B cell (primary cell): ENCODE measurements around the gene CSNK1A1. TPM values are rescaled to one million over a fixed set of nuclear protein-coding genes. Genes with fewer than 3 reads are reported as not detected.

ENCODE experiments used
- ATAC-seq: fragments of 200-7000 bp; cut with Tn5 transposase; one replicate; pipeline ENCODE4 v1.10.0; 2021; ENCODE audit warnings: low read depth, mild to moderate bottlenecking, moderate number of reproducible peaks, moderate library complexity
- CTCF ChIA-PET: fragments of 350-600 bp; sonication (Branson Sonifier 250); formaldehyde crosslinking; loops from one replicate; lab custom pipeline; 2021; ENCODE audit warnings: antibody characterized with exemption, inconsistent platforms; lab: Charles Lee
- POLR2A ChIA-PET: fragments of 350-600 bp; sonication (Branson Sonifier 250); formaldehyde crosslinking; loops from one replicate; lab custom pipeline; 2021; ENCODE audit warnings: antibody characterized with exemption; lab: Charles Lee
- DNase-seq: peaks from one replicate; pipeline ENCODE4 v3.0.0; 2013
- H2AFZ ChIP-seq: 2 replicates; pipeline ENCODE4 v1.6.1; 2012; ENCODE audit warnings: mild to moderate bottlenecking, low read depth, low read length; ENCODE audit not compliant: insufficient read depth, poor library complexity, severe bottlenecking
- H3K27ac ChIP-seq, 2 donors: 1 replicate in 1 of 2; 2 replicates in 1 of 2; pipeline ENCODE4 v1.5.1; 2012 to 2013; ENCODE audit warnings: low read length in 2 of 2, mild to moderate bottlenecking in 2 of 2, moderate library complexity in 1 of 2
- H3K27me3 ChIP-seq, 4 experiments: fragments of 200-600 bp in 1 of 4; sonication (generic) in 1 of 4; replicated peaks in 1 of 4; 1 replicate in 2 of 4; 2 replicates in 2 of 4; pipeline versions ENCODE4 v1.6.1 to v1.7.0; 2013 to 2016; ENCODE audit warnings: low read length in 3 of 4, mild to moderate bottlenecking in 2 of 4, mixed read lengths in 1 of 4, moderate library complexity in 1 of 4; ENCODE audit not compliant: insufficient read depth in 4 of 4, control insufficient read depth in 3 of 4; ENCODE audit errors: control extremely low read depth in 1 of 4
- H3K36me3 ChIP-seq, 2 experiments: replicated peaks in 1 of 2; 1 replicate in 1 of 2; 2 replicates in 1 of 2; pipeline versions ENCODE4 v1.6.1 to v1.7.1; 2013; ENCODE audit warnings: low read length in 1 of 2; ENCODE audit not compliant: insufficient read depth in 2 of 2, control insufficient read depth in 1 of 2; ENCODE audit errors: control extremely low read depth in 1 of 2, extremely low read depth in 1 of 2
- H3K4me1 ChIP-seq, 2 donors: fragments of 200-600 bp in 1 of 2; sonication (generic) in 1 of 2; 1 replicate in 1 of 2; 2 replicates in 1 of 2; pipeline versions ENCODE4 v1.5.1 to v1.6.1; 2013 to 2017; ENCODE audit warnings: low read length in 2 of 2; ENCODE audit not compliant: control insufficient read depth in 2 of 2, insufficient read depth in 2 of 2
- H3K4me2 ChIP-seq: replicated peaks from 2 replicates; pipeline ENCODE3; 2012; ENCODE audit warnings: mild to moderate bottlenecking, low read depth, low read length; ENCODE audit not compliant: poor library complexity, severe bottlenecking
- H3K4me3 ChIP-seq, 5 experiments: fragments of 200-600 bp in 1 of 5; sonication (generic) in 1 of 5; 1 replicate in 3 of 5; 2 replicates in 2 of 5; pipeline versions ENCODE4 v1.5.1 to v1.7.0; 2011 to 2016; ENCODE audit warnings: low read length in 4 of 5, mild to moderate bottlenecking in 4 of 5, low read depth in 2 of 5, control low read depth in 1 of 5, moderate library complexity in 1 of 5; ENCODE audit not compliant: insufficient read depth in 1 of 5; ENCODE audit errors: control extremely low read depth in 1 of 5, extremely low read depth in 1 of 5
- H3K79me2 ChIP-seq: fragments of 200-600 bp; sonication (generic); one replicate; pipeline ENCODE4 v1.6.0; 2016; ENCODE audit warnings: low read length; ENCODE audit not compliant: control insufficient read depth, insufficient read depth
- H3K9ac ChIP-seq: fragments of 200-600 bp; sonication (generic); 2 replicates; pipeline ENCODE4 v1.6.1; 2017; ENCODE audit warnings: mild to moderate bottlenecking, low read length, moderate library complexity
- H3K9me3 ChIP-seq, 3 donors: one replicate each; pipeline versions ENCODE4 v1.6.1 to v1.7.1; 2013; ENCODE audit warnings: low read length in 2 of 3; ENCODE audit not compliant: control insufficient read depth in 2 of 3, insufficient read depth in 1 of 3; ENCODE audit errors: control extremely low read depth in 1 of 3
- H4K20me1 ChIP-seq: 2 replicates; pipeline ENCODE4 v1.6.0; 2012; ENCODE audit warnings: mild to moderate bottlenecking, low read length; ENCODE audit not compliant: insufficient read depth, control insufficient read depth, poor library complexity, severe bottlenecking
- H3K27ac Mint-ChIP-seq: one replicate; pipeline ENCODE4 v1.8.0; 2021; ENCODE audit warnings: mixed read lengths
- H3K27me3 Mint-ChIP-seq: one replicate; pipeline ENCODE4 v1.8.0; 2021; ENCODE audit warnings: mixed read lengths
- H3K4me1 Mint-ChIP-seq: one replicate; pipeline ENCODE4 v1.8.0; 2021; ENCODE audit warnings: mixed read lengths
- H3K4me3 Mint-ChIP-seq: one replicate; pipeline ENCODE4 v1.8.0; 2021; ENCODE audit warnings: mixed read lengths
- H3K9me3 Mint-ChIP-seq: one replicate; pipeline ENCODE4 v1.8.0; 2022; ENCODE audit warnings: mixed read lengths; ENCODE audit not compliant: insufficient read depth
- CTCF ChIP-seq: fragments of 200-600 bp; IDR thresholded peaks from one replicate; pipeline ENCODE4 v1.8.0; 2022; ENCODE audit warnings: antibody characterized with exemption, mild to moderate bottlenecking
- EZH2 ChIP-seq: IDR thresholded peaks from 2 replicates; pipeline ENCODE4 v1.6.1; 2012; ENCODE audit warnings: borderline replicate concordance, low read depth, mild to moderate bottlenecking, moderate library complexity, low read length; ENCODE audit not compliant: insufficient read depth, poor library complexity, severe bottlenecking
- WGBS: methylation state at CpG from one replicate; pipeline ENCODE4 v1.1.5; 2013; ENCODE audit warnings: missing lambda C conversion rate; ENCODE audit not compliant: insufficient coverage; 5-methylcytosine and 5-hydroxymethylcytosine counted together
- intact Hi-C: fragments of 100-400 bp; cut with micrococcal nuclease; formaldehyde crosslinking; loops from one replicate; pipeline ENCODE4 v1.10.0; 2022
- polyA plus RNA-seq: library from polyadenylated mRNA; depleted of rRNA; stranded (reverse); fragments of >200 nt; gene quantifications from 2 replicates; pipeline ENCODE4 v1.2.3, GENCODE V29; 2012
- total RNA-seq, 2 donors: library from RNA; stranded (reverse); fragments of 120-200 nt in 1 of 2; gene quantifications; 1 replicate in 1 of 2; 2 replicates in 1 of 2; pipeline versions ENCODE4 v1.2.3 to v1.2.4, GENCODE V29; 2013 to 2022

Gene CSNK1A1
- total and polyA plus RNA-seq, 2 donors (not counting 1 experiment from before 2014, with no cell fraction given): 45.9 to 168 TPM

- H3K9me3 ChIP-seq: no peaks in the 10 kb centered on the region
- no peaks in the 10 kb centered on the region for H3K27me3 Mint-ChIP-seq
- no peak overlapping the region for H3K4me2 ChIP-seq
- H3K36me3 ChIP-seq: no peaks in the 10 kb centered on the region
- no peak for DNase-seq
- H3K27ac Mint-ChIP-seq: no peak overlapping the region
- no peaks in the 10 kb centered on the region for H4K20me1 ChIP-seq
- WGBS: 100% methylated on average over 1 of the region's 5 CpGs
- intact Hi-C loops: no loop called here
- ATAC-seq: no peak
- H3K4me3 Mint-ChIP-seq: no peak overlapping the region
- H3K9ac ChIP-seq: no peak overlapping the region
- ChIA-PET CTCF (no interaction called here), POLR2A (no interaction called here)
- H3K4me1 Mint-ChIP-seq: peaks cover 17% of the 10 kb centered on the region
- no peak overlapping the region for H3K4me3 ChIP-seq
- H3K27me3 ChIP-seq: no peaks in the 10 kb centered on the region
- H2AFZ ChIP-seq: no peak overlapping the region
- no peaks in the 10 kb centered on the region for H3K9me3 Mint-ChIP-seq
- no peaks in the 10 kb centered on the region for H3K79me2 ChIP-seq
- no peak for TF ChIP-seq CTCF
- no peak overlapping the region for H3K27ac ChIP-seq
- H3K4me1 ChIP-seq: peaks cover 6 to 21% of the 10 kb centered on the region in 2 donors
Measured at GRCh38 chr5:149594206-149594895, 43.1 kb upstream of the CSNK1A1 start.

- DNase-seq: no peak
- Histone ChIP-seq H3K9me3 (no peaks in the 10 kb centered on the region), H3K27me3 (no peaks in the 10 kb centered on the region), H3K79me2 (no peaks in the 10 kb centered on the region), H4K20me1 (no peaks in the 10 kb centered on the region), H3K27ac (no peak overlapping the region), H2AFZ (no peak overlapping the region), H3K4me3 (no peak overlapping the region), H3K36me3 (no peaks in the 10 kb centered on the region), H3K4me1 (peaks cover 6 to 21% of the 10 kb centered on the region in 2 donors), H3K9ac (no peak overlapping the region), H3K4me2 (no peak overlapping the region)
- intact Hi-C loops: no loop called here
- H3K27ac Mint-ChIP-seq: no peak overlapping the region
- no peaks in the 10 kb centered on the region for H3K9me3 Mint-ChIP-seq
- no peaks in the 10 kb centered on the region for H3K27me3 Mint-ChIP-seq
- no CpG with 5 or more reads among the region's 2 CpGs for WGBS
- no peak overlapping the region for H3K4me3 Mint-ChIP-seq
- ChIA-PET POLR2A (no interaction called here), CTCF (no interaction called here)
- peaks cover 17% of the 10 kb centered on the region for H3K4me1 Mint-ChIP-seq
- ATAC-seq: no peak
- TF ChIP-seq EZH2: no peak
Measured at GRCh38 chr5:149593370-149593769, 42.1 kb upstream of the CSNK1A1 start.
